MM.1S (cell line): ENCODE results near the gene PPP1R9A.

Experiments
- DNase-seq: peaks from one replicate; pipeline ENCODE4 v3.0.0-alpha.2; 2015
- H2AFZ ChIP-seq: fragments of 300-600 bp; sonication (generic); 2 replicates; pipeline ENCODE4 v1.6.0; 2016; ENCODE audit warnings: antibody characterized with exemption, low read length
- H3F3A ChIP-seq: fragments of 300-600 bp; sonication (generic); 2 replicates; pipeline ENCODE4 v1.6.1; 2016; ENCODE audit warnings: mild to moderate bottlenecking, antibody characterized with exemption, low read length, moderate library complexity, mixed read lengths; ENCODE audit not compliant: insufficient read depth
- H3K27ac ChIP-seq: fragments of 300-600 bp; sonication (generic); 2 replicates; pipeline ENCODE4 v1.5.1; 2016; ENCODE audit warnings: mild to moderate bottlenecking, low read length
- H3K27me3 ChIP-seq: fragments of 300-600 bp; sonication (generic); replicated peaks from 2 replicates; pipeline ENCODE4 v1.6.0; 2016; ENCODE audit warnings: low read length; ENCODE audit not compliant: insufficient read depth
- H3K36me3 ChIP-seq: fragments of 300-600 bp; sonication (generic); replicated peaks from 2 replicates; pipeline ENCODE4 v1.6.1; 2016; ENCODE audit warnings: mild to moderate bottlenecking, low read length, mixed read lengths; ENCODE audit not compliant: insufficient read depth
- H3K4me1 ChIP-seq: fragments of 300-600 bp; sonication (generic); 2 replicates; pipeline ENCODE4 v1.6.1; 2016; ENCODE audit warnings: low read length, mixed read lengths
- H3K4me2 ChIP-seq: fragments of 300-600 bp; sonication (generic); 2 replicates; pipeline ENCODE4 v1.6.0; 2016; ENCODE audit warnings: low read depth, low read length
- H3K4me3 ChIP-seq: fragments of 300-600 bp; sonication (generic); 2 replicates; pipeline ENCODE4 v1.5.1; 2016; ENCODE audit warnings: low read length, mixed read lengths
- H3K79me2 ChIP-seq: fragments of 300-600 bp; sonication (generic); 2 replicates; pipeline ENCODE4 v1.6.1; 2016; ENCODE audit warnings: mixed run types, low read length, mixed read lengths
- H3K9ac ChIP-seq: fragments of 300-600 bp; sonication (generic); 2 replicates; pipeline ENCODE4 v1.6.1; 2016; ENCODE audit warnings: low read length, mixed read lengths
- H3K9me2 ChIP-seq: fragments of 300-600 bp; sonication (generic); replicated peaks from 2 replicates; pipeline ENCODE4 v1.6.1; 2016; ENCODE audit warnings: mild to moderate bottlenecking, low read length, mixed read lengths; ENCODE audit not compliant: insufficient read depth
- H3K9me3 ChIP-seq: fragments of 300-600 bp; sonication (generic); replicated peaks from 2 replicates; pipeline ENCODE4 v1.6.1; 2016; ENCODE audit warnings: mild to moderate bottlenecking, low read length, mixed read lengths; ENCODE audit not compliant: insufficient read depth
- H4K20me1 ChIP-seq: fragments of 300-600 bp; sonication (generic); 2 replicates; pipeline ENCODE4 v1.6.1; 2016; ENCODE audit warnings: mild to moderate bottlenecking, low read length, moderate library complexity, mixed read lengths; ENCODE audit not compliant: insufficient read depth
- EZH2 ChIP-seq: fragments of 300-600 bp; sonication (generic); optimal IDR thresholded peaks from 2 replicates; pipeline ENCODE3; 2017; ENCODE audit warnings: low read depth, mild to moderate bottlenecking, antibody characterized with exemption, low read length, mixed read lengths
- EZH2phosphoT487 ChIP-seq: fragments of 300-600 bp; sonication (generic); IDR thresholded peaks from 2 replicates; pipeline ENCODE4 v1.6.1; 2018; ENCODE audit warnings: antibody characterized with exemption, low read length
- TF ChIP-seq, protein P1 (sequence below): fragments of 300-600 bp; sonication (generic); IDR thresholded peaks from 2 replicates; pipeline ENCODE4 v1.5.1; 2016; ENCODE audit warnings: antibody characterized with exemption, low read length, mixed read lengths

The PPP1R9A gene

DNA sequence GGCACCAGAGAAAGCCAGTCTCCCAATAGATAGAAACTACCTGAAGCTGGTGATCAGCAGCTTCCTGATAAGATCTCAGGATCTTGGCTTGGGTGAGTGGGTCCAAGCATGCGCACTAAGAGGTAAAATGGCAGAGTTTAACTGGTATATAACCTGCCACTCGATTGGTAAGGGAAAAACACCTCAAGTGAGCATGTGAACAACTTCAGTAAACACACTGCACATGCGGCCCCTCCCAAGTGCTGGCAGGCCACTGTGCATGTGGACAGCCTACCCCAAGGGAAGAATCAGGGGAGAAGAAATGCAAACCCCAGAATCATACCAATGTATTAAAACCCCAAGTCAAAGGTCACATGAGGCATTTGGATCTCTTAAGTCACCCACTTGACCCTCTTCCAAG lies 434.6 kb downstream of the PPP1R9A start:
- DNase-seq, result no peak
- Histone ChIP-seq H3K27me3 (no peaks in the 10 kb centered on the region), H2AFZ (no peak overlapping the region)

DNA sequence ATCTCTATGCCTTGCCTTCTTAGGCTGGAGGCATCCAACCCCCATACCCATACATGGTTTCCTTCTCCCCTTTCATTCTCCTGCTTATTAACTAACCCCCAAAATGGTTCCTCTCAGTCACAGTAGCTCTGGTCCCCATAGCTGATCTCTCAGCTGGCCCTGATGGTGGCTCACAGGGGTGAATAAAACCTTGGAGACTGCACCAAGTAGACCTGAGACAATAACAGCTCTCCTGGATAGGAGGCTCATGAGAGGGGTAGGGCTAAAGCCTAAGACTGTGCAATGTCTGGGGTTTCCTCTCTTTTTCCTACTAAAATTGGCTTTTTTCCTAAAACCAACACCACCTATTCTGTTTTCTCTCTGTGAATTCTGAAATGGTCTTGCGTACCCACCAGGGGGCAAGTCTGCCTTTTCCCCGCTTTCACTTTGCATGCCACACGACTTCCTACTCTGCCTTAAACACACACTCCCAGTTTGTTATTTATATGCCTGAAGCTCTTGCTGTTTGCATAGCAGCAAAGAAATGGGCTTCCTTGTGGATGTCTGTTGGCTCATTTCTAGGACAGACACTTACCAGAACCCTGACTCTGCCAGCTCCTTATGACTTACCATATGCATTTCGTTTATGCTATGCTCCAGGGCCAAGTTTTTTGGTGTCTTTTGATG lies 435.4 kb downstream of the PPP1R9A start:
- no peaks in the 10 kb centered on the region for H3K4me1 ChIP-seq
- no peaks in the 10 kb centered on the region for H3K9me2 ChIP-seq
- H3K9ac ChIP-seq, result no peak overlapping the region
- no peak overlapping the region for H3K4me3 ChIP-seq
- no peaks in the 10 kb centered on the region for H3K9me3 ChIP-seq
- no peak for DNase-seq
- no peaks in the 10 kb centered on the region for H3K36me3 ChIP-seq
- no peak overlapping the region for H3K4me2 ChIP-seq
- no peaks in the 10 kb centered on the region for H4K20me1 ChIP-seq
- TF ChIP-seq EZH2phosphoT487 (no peak), EZH2 (no peak)
- TF ChIP-seq, protein P1, sequence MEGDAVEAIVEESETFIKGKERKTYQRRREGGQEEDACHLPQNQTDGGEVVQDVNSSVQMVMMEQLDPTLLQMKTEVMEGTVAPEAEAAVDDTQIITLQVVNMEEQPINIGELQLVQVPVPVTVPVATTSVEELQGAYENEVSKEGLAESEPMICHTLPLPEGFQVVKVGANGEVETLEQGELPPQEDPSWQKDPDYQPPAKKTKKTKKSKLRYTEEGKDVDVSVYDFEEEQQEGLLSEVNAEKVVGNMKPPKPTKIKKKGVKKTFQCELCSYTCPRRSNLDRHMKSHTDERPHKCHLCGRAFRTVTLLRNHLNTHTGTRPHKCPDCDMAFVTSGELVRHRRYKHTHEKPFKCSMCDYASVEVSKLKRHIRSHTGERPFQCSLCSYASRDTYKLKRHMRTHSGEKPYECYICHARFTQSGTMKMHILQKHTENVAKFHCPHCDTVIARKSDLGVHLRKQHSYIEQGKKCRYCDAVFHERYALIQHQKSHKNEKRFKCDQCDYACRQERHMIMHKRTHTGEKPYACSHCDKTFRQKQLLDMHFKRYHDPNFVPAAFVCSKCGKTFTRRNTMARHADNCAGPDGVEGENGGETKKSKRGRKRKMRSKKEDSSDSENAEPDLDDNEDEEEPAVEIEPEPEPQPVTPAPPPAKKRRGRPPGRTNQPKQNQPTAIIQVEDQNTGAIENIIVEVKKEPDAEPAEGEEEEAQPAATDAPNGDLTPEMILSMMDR, result no peak
- no peaks in the 10 kb centered on the region for H3K27me3 ChIP-seq
- H3K79me2 ChIP-seq, result no peaks in the 10 kb centered on the region
- H2AFZ ChIP-seq, result no peak overlapping the region
- H3F3A ChIP-seq, result no peaks in the 10 kb centered on the region
- no peak overlapping the region for H3K27ac ChIP-seq

More for the DNA sequence above, 434.6 kb downstream of the PPP1R9A start:
- no peak overlapping the region for H3K27ac ChIP-seq
- H3F3A ChIP-seq, result no peaks in the 10 kb centered on the region
- no peak overlapping the region for H3K4me3 ChIP-seq
- no peaks in the 10 kb centered on the region for H4K20me1 ChIP-seq
- no peak overlapping the region for H3K4me2 ChIP-seq
- H3K9me3 ChIP-seq, result no peaks in the 10 kb centered on the region
- no peaks in the 10 kb centered on the region for H3K36me3 ChIP-seq
- H3K9me2 ChIP-seq, result no peaks in the 10 kb centered on the region
- H3K4me1 ChIP-seq, result no peaks in the 10 kb centered on the region
- H3K79me2 ChIP-seq, result no peaks in the 10 kb centered on the region
- TF ChIP-seq EZH2 (no peak), EZH2phosphoT487 (no peak)
- TF ChIP-seq, protein P1, result no peak
- no peak overlapping the region for H3K9ac ChIP-seq
